BE2C (cell line): ENCODE data around the gene RAI2.
A peak's percentile ranks its signal among the peaks of the same experiment; 100 is the strongest.
"Not testable (repeated sequence)": the region's sequence is repeated elsewhere in the genome, so short reads cannot be mapped to it uniquely, and the experiment has no call there.

Experiments
- DNase-seq: peaks from one replicate; pipeline ENCODE4 v3.0.0-alpha.2; 2020
- H3K27me3 ChIP-seq: fragments of 250-450 bp; sonication (Bioruptor Pico); 2 replicates; pipeline ENCODE4 v1.5.1; 2020; ENCODE audit warnings: mild to moderate bottlenecking
- H3K36me3 ChIP-seq: fragments of 250-450 bp; sonication (Bioruptor Pico); 2 replicates; pipeline ENCODE4 v1.5.1; 2020; ENCODE audit warnings: mild to moderate bottlenecking
- H3K4me1 ChIP-seq: fragments of 250-450 bp; sonication (Bioruptor Pico); 2 replicates; pipeline ENCODE4 v1.5.1; 2020
- H3K4me3 ChIP-seq: 2 replicates; pipeline ENCODE4 v1.5.1; 2011; ENCODE audit warnings: low read depth, low read length
- H3K9me3 ChIP-seq: fragments of 250-450 bp; sonication (Bioruptor Pico); 2 replicates; pipeline ENCODE4 v1.5.1; 2020
- CTCF ChIP-seq: IDR thresholded peaks from 2 replicates; pipeline ENCODE4 v1.5.1; 2012; ENCODE audit warnings: mild to moderate bottlenecking, low read depth, low read length

The RAI2 gene

GRCh38 chrX:17788956-17789562 lies 72.0 kb downstream of the RAI2 start:
- no peaks in the 10 kb centered on the region for H3K4me1 ChIP-seq
- no peak overlapping the region for H3K4me3 ChIP-seq
- no peak for DNase-seq
- no peaks in the 10 kb centered on the region for H3K9me3 ChIP-seq
- no peaks in the 10 kb centered on the region for H3K36me3 ChIP-seq
- no peak for TF ChIP-seq CTCF
- no peaks in the 10 kb centered on the region for H3K27me3 ChIP-seq

- Histone ChIP-seq H3K27me3 (no peaks in the 10 kb centered on the region), H3K9me3 (no peaks in the 10 kb centered on the region), H3K4me1 (no peaks in the 10 kb centered on the region), H3K36me3 (no peaks in the 10 kb centered on the region), H3K4me3 (no peak overlapping the region)
- peak; percentile 81 for TF ChIP-seq CTCF
- DNase-seq: peak; percentile 37
These were observed 72.7 kb downstream of the RAI2 start for GRCh38 chrX:17788439-17788838.

GRCh38 chrX:17787557-17787956 lies 73.5 kb downstream of the RAI2 start:
- Histone ChIP-seq H3K4me3 (no peak overlapping the region), H3K4me1 (no peaks in the 10 kb centered on the region), H3K27me3 (no peaks in the 10 kb centered on the region), H3K36me3 (no peaks in the 10 kb centered on the region), H3K9me3 (no peaks in the 10 kb centered on the region)
- no peak for DNase-seq
- TF ChIP-seq CTCF: no peak

- not testable (repeated sequence) for H3K9me3 ChIP-seq, H3K4me3 ChIP-seq, DNase-seq, H3K27me3 ChIP-seq, H3K4me1 ChIP-seq, H3K36me3 ChIP-seq
These were observed 74.3 kb downstream of the RAI2 start for GRCh38 chrX:17786554-17787347.

GRCh38 chrX:17779434-17779833 lies 81.7 kb downstream of the RAI2 start:
- H3K4me3 ChIP-seq: no peak overlapping the region
- H3K27me3 ChIP-seq: no peaks in the 10 kb centered on the region
- no peaks in the 10 kb centered on the region for H3K4me1 ChIP-seq
- no peaks in the 10 kb centered on the region for H3K9me3 ChIP-seq
- TF ChIP-seq CTCF: no peak
- H3K36me3 ChIP-seq: no peaks in the 10 kb centered on the region
- no peak for DNase-seq

- H3K36me3 ChIP-seq: no peaks in the 10 kb centered on the region
- no peak for TF ChIP-seq CTCF
- H3K27me3 ChIP-seq: no peaks in the 10 kb centered on the region
- no peaks in the 10 kb centered on the region for H3K9me3 ChIP-seq
- H3K4me3 ChIP-seq: no peak overlapping the region
- no peaks in the 10 kb centered on the region for H3K4me1 ChIP-seq
- no peak for DNase-seq
These were observed 82.1 kb downstream of the RAI2 start for GRCh38 chrX:17778997-17779396.
